Lung (tissue), 12 donors: Measurements from ENCODE around the gene TTLL5. TPM values are rescaled to one million over a fixed set of nuclear protein-coding genes. Genes with fewer than 3 reads are reported as not detected.
"Not testable (repeated sequence)": the region's sequence is repeated elsewhere in the genome, so short reads cannot be mapped to it uniquely, and the experiment has no call there.

ENCODE experiments used
- ATAC-seq: fragments of 200-7000 bp; cut with Tn5 transposase; one replicate; pipeline ENCODE4 v1.9.1; 2020; ENCODE audit warnings: moderate number of reproducible peaks; ENCODE audit not compliant: insufficient read depth, low FRiP score
- DNase-seq, 3 donors: peaks; one replicate each; pipeline ENCODE4 v3.0.0-alpha.2; 2013 to 2017
- H3K27ac ChIP-seq, 2 donors: one replicate each; pipeline ENCODE4 v1.5.1; 2013; ENCODE audit warnings: mild to moderate bottlenecking in 2 of 2, moderate library complexity in 2 of 2, control low read depth in 1 of 2, inconsistent platforms in 1 of 2, low read depth in 1 of 2, low read length in 1 of 2
- H3K27me3 ChIP-seq, 3 donors: one replicate each; pipeline ENCODE4 v1.5.1; 2013; ENCODE audit warnings: low read length in 2 of 3; ENCODE audit not compliant: control insufficient read depth in 3 of 3, insufficient read depth in 3 of 3
- H3K36me3 ChIP-seq, 4 donors: one replicate each; pipeline ENCODE4 v1.5.1; 2013; ENCODE audit warnings: low read length in 4 of 4, mild to moderate bottlenecking in 1 of 4, moderate library complexity in 1 of 4; ENCODE audit not compliant: control insufficient read depth in 4 of 4, insufficient read depth in 4 of 4
- H3K4me1 ChIP-seq, 5 donors: one replicate each; pipeline ENCODE4 v1.5.1; 2013; ENCODE audit warnings: low read length in 5 of 5, mild to moderate bottlenecking in 2 of 5, moderate library complexity in 1 of 5; ENCODE audit not compliant: control insufficient read depth in 5 of 5, insufficient read depth in 5 of 5
- H3K4me3 ChIP-seq: one replicate; pipeline ENCODE4 v1.5.1; 2013; ENCODE audit warnings: mild to moderate bottlenecking, control low read depth, moderate library complexity
- H3K9ac ChIP-seq, 2 donors: one replicate each; pipeline ENCODE4 v1.5.1; 2013; ENCODE audit warnings: low read length in 2 of 2, control low read depth in 1 of 2; ENCODE audit not compliant: insufficient read depth in 1 of 2
- H3K9me3 ChIP-seq, 4 donors: one replicate each; pipeline ENCODE4 v1.5.1; 2013; ENCODE audit warnings: low read length in 3 of 4, mild to moderate bottlenecking in 1 of 4, moderate library complexity in 1 of 4; ENCODE audit not compliant: control insufficient read depth in 4 of 4, insufficient read depth in 3 of 4
- CTCF ChIP-seq: IDR thresholded peaks from 2 replicates; pipeline ENCODE4 v1.5.1; 2012; ENCODE audit warnings: mild to moderate bottlenecking; ENCODE audit errors: control extremely low read depth, extremely low read depth
- WGBS, 2 donors: extraction: QIAGEN DNeasy Blood & Tissue Kit; methylation state at CpG; one replicate each; pipeline ENCODE4 v1.1.7; 2013; 5-methylcytosine and 5-hydroxymethylcytosine counted together
- polyA plus RNA-seq, 2 donors: library from polyadenylated mRNA; stranded (reverse); fragments of 200-250 nt; gene quantifications; one replicate each; pipeline ENCODE4 v1.2.1, GENCODE V29; 2013
- total RNA-seq, 2 donors: library from RNA; depleted of rRNA in 1 of 2; stranded (reverse); fragments of >200 nt in 1 of 2; gene quantifications; one replicate each; pipeline ENCODE4 v1.2.1, GENCODE V29; 2014 to 2021
- donor health status: control.
- donor health status: control.
- donor health status: Bipolar disorder and iron deficiency.
- donor health status: healthy.
- donor health status: DM: yes; HTN: yes; CAD: no.

The TTLL5 gene
- total and polyA plus RNA-seq, 4 donors, result 10.3 to 58.6 (median 28.8) TPM

GRCh38 chr14:75844486-75844885, 183.4 kb downstream of the TTLL5 start:
- H3K9me3 ChIP-seq, result no peaks in the 10 kb centered on the region
- no peak for TF ChIP-seq CTCF
- no peaks in the 10 kb centered on the region for H3K27me3 ChIP-seq
- ATAC-seq (no peak), DNase-seq (no peak)
- peaks cover 0 to 4% (median under 1%) of the 10 kb centered on the region in 4 donors for H3K36me3 ChIP-seq
- peaks cover 0 to 8% (median 1%) of the 10 kb centered on the region in 5 donors for H3K4me1 ChIP-seq
- no peak overlapping the region for H3K27ac ChIP-seq
- no peak overlapping the region for H3K4me3 ChIP-seq
- no peak overlapping the region for H3K9ac ChIP-seq

GRCh38 chr14:75845136-75845804, 184.2 kb downstream of the TTLL5 start:
- no peak for DNase-seq
- Histone ChIP-seq H3K4me3 (no peak overlapping the region), H3K36me3 (peaks cover 0 to 4% (median under 1%) of the 10 kb centered on the region in 4 donors), H3K27ac (no peak overlapping the region), H3K27me3 (no peaks in the 10 kb centered on the region), H3K9me3 (no peaks in the 10 kb centered on the region), H3K9ac (no peak overlapping the region), H3K4me1 (peaks cover 0 to 8% (median 1%) of the 10 kb centered on the region in 5 donors)
- no peak for ATAC-seq
- TF ChIP-seq CTCF, result no peak
- 72 to 89% methylated on average over 4 of the region's 4 CpGs for WGBS, 2 donors

- not testable (repeated sequence) for H3K36me3 ChIP-seq, H3K9me3 ChIP-seq, H3K9ac ChIP-seq, H3K4me3 ChIP-seq, H3K27ac ChIP-seq, H3K27me3 ChIP-seq, ATAC-seq, DNase-seq
- H3K4me1 ChIP-seq, result peaks cover 0 to 13% (median 2%) of the 10 kb centered on the region in 5 donors
- 86 to 92% methylated on average over 5 of the region's 5 CpGs for WGBS, 2 donors
These were observed 185.6 kb downstream of the TTLL5 start for GRCh38 chr14:75846694-75847093.

GRCh38 chr14:75847584-75847983, 186.5 kb downstream of the TTLL5 start:
- 90 to 91% methylated on average over 2 of the region's 2 CpGs for WGBS, 2 donors
- no peak for ATAC-seq
- H3K27me3 ChIP-seq, result no peaks in the 10 kb centered on the region
- peaks cover 0 to 4% (median 1%) of the 10 kb centered on the region in 4 donors for H3K36me3 ChIP-seq
- no peak overlapping the region for H3K27ac ChIP-seq
- no peak overlapping the region for H3K4me3 ChIP-seq
- no peak overlapping the region for H3K9ac ChIP-seq
- no peak for DNase-seq
- H3K4me1 ChIP-seq, result peaks cover 0 to 20% (median 3%) of the 10 kb centered on the region in 5 donors
- no peaks in the 10 kb centered on the region for H3K9me3 ChIP-seq
- no peak for TF ChIP-seq CTCF
